WTC11 (cell line): ENCODE results near the gene KRT27. TPM values are rescaled to one million over a fixed set of nuclear protein-coding genes. Genes with fewer than 3 reads are reported as not detected.

Experiments used
- ARID4B ChIP-seq: sonication (generic); formaldehyde crosslinking; IDR thresholded peaks from 2 replicates; pipeline ENCODE4 v1.8.0; 2023; ENCODE audit warnings: missing genetic modification reagents, mild to moderate bottlenecking, borderline replicate concordance
- FOXP1 ChIP-seq: sonication (generic); formaldehyde crosslinking; IDR thresholded peaks from 2 replicates; pipeline ENCODE4 v1.8.0; 2022; ENCODE audit warnings: missing genetic modification reagents, mild to moderate bottlenecking, moderate library complexity, borderline replicate concordance
- MYBL2 ChIP-seq: sonication (generic); formaldehyde crosslinking; IDR thresholded peaks from 2 replicates; pipeline ENCODE4 v1.8.1; 2023; ENCODE audit warnings: mild to moderate bottlenecking, moderate library complexity, missing genetic modification reagents
- OVOL2 ChIP-seq: fragments of 250-450 bp; sonication (Bioruptor Pico); IDR thresholded peaks from 2 replicates; pipeline ENCODE4 v1.9.0; 2021; ENCODE audit warnings: mild to moderate bottlenecking, borderline replicate concordance
- SMAD3 ChIP-seq: sonication (generic); formaldehyde crosslinking; IDR thresholded peaks from 2 replicates; pipeline ENCODE4 v1.8.0; 2022; ENCODE audit warnings: missing genetic modification reagents, mild to moderate bottlenecking, borderline replicate concordance
- USF2 ChIP-seq: sonication (generic); formaldehyde crosslinking; IDR thresholded peaks from 2 replicates; pipeline ENCODE4 v1.8.1; 2023; ENCODE audit warnings: mild to moderate bottlenecking, missing genetic modification reagents, moderate library complexity
- ZBTB43 ChIP-seq: sonication (generic); formaldehyde crosslinking; IDR thresholded peaks from 2 replicates; pipeline ENCODE4 v1.8.1; 2023; ENCODE audit warnings: mild to moderate bottlenecking, missing genetic modification reagents
- ZNF219 ChIP-seq: sonication (generic); formaldehyde crosslinking; IDR thresholded peaks from 2 replicates; pipeline ENCODE4 v1.8.0; 2023; ENCODE audit warnings: missing genetic modification reagents, mild to moderate bottlenecking, borderline replicate concordance
- ZNF232 ChIP-seq: sonication (generic); formaldehyde crosslinking; IDR thresholded peaks from 2 replicates; pipeline ENCODE4 v1.8.0; 2022; ENCODE audit warnings: mild to moderate bottlenecking, missing genetic modification reagents
- total RNA-seq: library from RNA; stranded (reverse); gene quantifications from 3 replicates; pipeline ENCODE4 v1.2.3, GENCODE V29; 2021
- TF ChIP-seq, protein P1 (sequence below): fragments of 250-450 bp; sonication (Bioruptor Pico); IDR thresholded peaks from 2 replicates; pipeline ENCODE4 v1.9.0; 2021; ENCODE audit warnings: moderate library complexity, mild to moderate bottlenecking, inconsistent platforms, borderline replicate concordance
- TF ChIP-seq, protein P2 (sequence below): sonication (generic); formaldehyde crosslinking; IDR thresholded peaks from 2 replicates; pipeline ENCODE4 v1.8.0; 2022; ENCODE audit warnings: mild to moderate bottlenecking, missing genetic modification reagents
- TF ChIP-seq, protein P3 (sequence below): sonication (generic); formaldehyde crosslinking; conservative IDR thresholded peaks from 2 replicates; pipeline ENCODE4 v1.8.1; 2023; ENCODE audit warnings: mild to moderate bottlenecking, low read depth, missing genetic modification reagents, moderate library complexity
- TF ChIP-seq, protein P4 (sequence below): sonication (generic); formaldehyde crosslinking; IDR thresholded peaks from 2 replicates; pipeline ENCODE4 v1.8.1; 2023; ENCODE audit warnings: mild to moderate bottlenecking, missing genetic modification reagents, borderline replicate concordance

Gene KRT27
- total RNA-seq, 1 experiment from 2014 or later, result not detected

- TF ChIP-seq, protein P1, sequence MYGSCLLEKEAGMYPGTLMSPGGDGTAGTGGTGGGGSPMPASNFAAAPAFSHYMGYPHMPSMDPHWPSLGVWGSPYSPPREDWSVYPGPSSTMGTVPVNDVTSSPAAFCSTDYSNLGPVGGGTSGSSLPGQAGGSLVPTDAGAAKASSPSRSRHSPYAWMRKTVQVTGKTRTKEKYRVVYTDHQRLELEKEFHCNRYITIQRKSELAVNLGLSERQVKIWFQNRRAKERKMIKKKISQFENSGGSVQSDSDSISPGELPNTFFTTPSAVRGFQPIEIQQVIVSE (CRISPR knock-in tag), result no peak
- TF ChIP-seq ARID4B (CRISPR knock-in tag) (no peak), USF2 (CRISPR knock-in tag) (no peak), MYBL2 (CRISPR knock-in tag) (no peak), ZNF219 (CRISPR knock-in tag) (no peak), ZNF232 (CRISPR knock-in tag) (no peak), SMAD3 (CRISPR knock-in tag) (no peak), ZBTB43 (CRISPR knock-in tag) (no peak), FOXP1 (no peak), OVOL2 (no peak)
- TF ChIP-seq, protein P2, sequence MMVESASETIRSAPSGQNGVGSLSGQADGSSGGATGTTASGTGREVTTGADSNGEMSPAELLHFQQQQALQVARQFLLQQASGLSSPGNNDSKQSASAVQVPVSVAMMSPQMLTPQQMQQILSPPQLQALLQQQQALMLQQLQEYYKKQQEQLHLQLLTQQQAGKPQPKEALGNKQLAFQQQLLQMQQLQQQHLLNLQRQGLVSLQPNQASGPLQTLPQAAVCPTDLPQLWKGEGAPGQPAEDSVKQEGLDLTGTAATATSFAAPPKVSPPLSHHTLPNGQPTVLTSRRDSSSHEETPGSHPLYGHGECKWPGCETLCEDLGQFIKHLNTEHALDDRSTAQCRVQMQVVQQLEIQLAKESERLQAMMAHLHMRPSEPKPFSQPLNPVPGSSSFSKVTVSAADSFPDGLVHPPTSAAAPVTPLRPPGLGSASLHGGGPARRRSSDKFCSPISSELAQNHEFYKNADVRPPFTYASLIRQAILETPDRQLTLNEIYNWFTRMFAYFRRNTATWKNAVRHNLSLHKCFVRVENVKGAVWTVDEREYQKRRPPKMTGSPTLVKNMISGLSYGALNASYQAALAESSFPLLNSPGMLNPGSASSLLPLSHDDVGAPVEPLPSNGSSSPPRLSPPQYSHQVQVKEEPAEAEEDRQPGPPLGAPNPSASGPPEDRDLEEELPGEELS (CRISPR knock-in tag), result no peak
- TF ChIP-seq, protein P3, sequence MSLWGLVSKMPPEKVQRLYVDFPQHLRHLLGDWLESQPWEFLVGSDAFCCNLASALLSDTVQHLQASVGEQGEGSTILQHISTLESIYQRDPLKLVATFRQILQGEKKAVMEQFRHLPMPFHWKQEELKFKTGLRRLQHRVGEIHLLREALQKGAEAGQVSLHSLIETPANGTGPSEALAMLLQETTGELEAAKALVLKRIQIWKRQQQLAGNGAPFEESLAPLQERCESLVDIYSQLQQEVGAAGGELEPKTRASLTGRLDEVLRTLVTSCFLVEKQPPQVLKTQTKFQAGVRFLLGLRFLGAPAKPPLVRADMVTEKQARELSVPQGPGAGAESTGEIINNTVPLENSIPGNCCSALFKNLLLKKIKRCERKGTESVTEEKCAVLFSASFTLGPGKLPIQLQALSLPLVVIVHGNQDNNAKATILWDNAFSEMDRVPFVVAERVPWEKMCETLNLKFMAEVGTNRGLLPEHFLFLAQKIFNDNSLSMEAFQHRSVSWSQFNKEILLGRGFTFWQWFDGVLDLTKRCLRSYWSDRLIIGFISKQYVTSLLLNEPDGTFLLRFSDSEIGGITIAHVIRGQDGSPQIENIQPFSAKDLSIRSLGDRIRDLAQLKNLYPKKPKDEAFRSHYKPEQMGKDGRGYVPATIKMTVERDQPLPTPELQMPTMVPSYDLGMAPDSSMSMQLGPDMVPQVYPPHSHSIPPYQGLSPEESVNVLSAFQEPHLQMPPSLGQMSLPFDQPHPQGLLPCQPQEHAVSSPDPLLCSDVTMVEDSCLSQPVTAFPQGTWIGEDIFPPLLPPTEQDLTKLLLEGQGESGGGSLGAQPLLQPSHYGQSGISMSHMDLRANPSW (CRISPR knock-in tag), result no peak
- TF ChIP-seq, protein P4, sequence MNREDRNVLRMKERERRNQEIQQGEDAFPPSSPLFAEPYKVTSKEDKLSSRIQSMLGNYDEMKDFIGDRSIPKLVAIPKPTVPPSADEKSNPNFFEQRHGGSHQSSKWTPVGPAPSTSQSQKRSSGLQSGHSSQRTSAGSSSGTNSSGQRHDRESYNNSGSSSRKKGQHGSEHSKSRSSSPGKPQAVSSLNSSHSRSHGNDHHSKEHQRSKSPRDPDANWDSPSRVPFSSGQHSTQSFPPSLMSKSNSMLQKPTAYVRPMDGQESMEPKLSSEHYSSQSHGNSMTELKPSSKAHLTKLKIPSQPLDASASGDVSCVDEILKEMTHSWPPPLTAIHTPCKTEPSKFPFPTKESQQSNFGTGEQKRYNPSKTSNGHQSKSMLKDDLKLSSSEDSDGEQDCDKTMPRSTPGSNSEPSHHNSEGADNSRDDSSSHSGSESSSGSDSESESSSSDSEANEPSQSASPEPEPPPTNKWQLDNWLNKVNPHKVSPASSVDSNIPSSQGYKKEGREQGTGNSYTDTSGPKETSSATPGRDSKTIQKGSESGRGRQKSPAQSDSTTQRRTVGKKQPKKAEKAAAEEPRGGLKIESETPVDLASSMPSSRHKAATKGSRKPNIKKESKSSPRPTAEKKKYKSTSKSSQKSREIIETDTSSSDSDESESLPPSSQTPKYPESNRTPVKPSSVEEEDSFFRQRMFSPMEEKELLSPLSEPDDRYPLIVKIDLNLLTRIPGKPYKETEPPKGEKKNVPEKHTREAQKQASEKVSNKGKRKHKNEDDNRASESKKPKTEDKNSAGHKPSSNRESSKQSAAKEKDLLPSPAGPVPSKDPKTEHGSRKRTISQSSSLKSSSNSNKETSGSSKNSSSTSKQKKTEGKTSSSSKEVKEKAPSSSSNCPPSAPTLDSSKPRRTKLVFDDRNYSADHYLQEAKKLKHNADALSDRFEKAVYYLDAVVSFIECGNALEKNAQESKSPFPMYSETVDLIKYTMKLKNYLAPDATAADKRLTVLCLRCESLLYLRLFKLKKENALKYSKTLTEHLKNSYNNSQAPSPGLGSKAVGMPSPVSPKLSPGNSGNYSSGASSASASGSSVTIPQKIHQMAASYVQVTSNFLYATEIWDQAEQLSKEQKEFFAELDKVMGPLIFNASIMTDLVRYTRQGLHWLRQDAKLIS (CRISPR knock-in tag), result no peak
Observed at GRCh38 chr17:40777459-40777858, 4.9 kb downstream of the KRT27 start (continued).
